UCSD-AML1 (cell line): ENCODE measurements around the gene MCTP2.

Source experiments
- DNase-seq: peaks from one replicate; lab custom pipeline; 2025; ENCODE audit not compliant: unreplicated experiment; lab: John Stamatoyannopoulos, UW

MCTP2 gene

GRCh38 chr15:94230883-94231722 lies at the start of gene MCTP2:
MCTP2 (plus strand) TSS chr15:94231561; CDS start chr15:94298266, 66,705 bp downstream.
- DNase-seq: peak; percentile 93

GRCh38 chr15:94182883-94183282 lies 48.5 kb upstream of the MCTP2 start:
- no peak for DNase-seq

- DNase-seq: no peak
These were observed 45.7 kb upstream of the MCTP2 start for GRCh38 chr15:94185547-94186236.

- no peak for DNase-seq
These were observed 44.5 kb upstream of the MCTP2 start for GRCh38 chr15:94186770-94187331.

- DNase-seq: no peak
These were observed 37.5 kb upstream of the MCTP2 start for GRCh38 chr15:94193906-94194305.

GRCh38 chr15:94196531-94196930 lies 34.8 kb upstream of the MCTP2 start:
- DNase-seq: no peak

GRCh38 chr15:94198633-94199032 lies 32.7 kb upstream of the MCTP2 start:
- no peak for DNase-seq

- no peak for DNase-seq
These were observed 31.6 kb upstream of the MCTP2 start for GRCh38 chr15:94199725-94200124.

GRCh38 chr15:94203306-94203705 lies 28.1 kb upstream of the MCTP2 start:
- DNase-seq: no peak

- DNase-seq: peak; percentile 26
These were observed 26.0 kb upstream of the MCTP2 start for GRCh38 chr15:94205366-94205765.

GRCh38 chr15:94206463-94207167 lies 24.7 kb upstream of the MCTP2 start:
- peak; percentile 46 for DNase-seq

GRCh38 chr15:94212291-94212690 lies 19.1 kb upstream of the MCTP2 start:
- peak; percentile 16 for DNase-seq

GRCh38 chr15:94225616-94226015 lies 5.7 kb upstream of the MCTP2 start:
- DNase-seq: no peak

GRCh38 chr15:94228611-94229010 lies 2.8 kb upstream of the MCTP2 start:
- no peak for DNase-seq

- peak; percentile 13 for DNase-seq
These were observed 1.6 kb upstream of the MCTP2 start for GRCh38 chr15:94229591-94230369.

- no peak for DNase-seq
These were observed 904 bp upstream of the MCTP2 start for GRCh38 chr15:94230431-94230882.

- DNase-seq: peak; percentile 59
These were observed 535 bp downstream of the MCTP2 start for GRCh38 chr15:94231723-94232468.

GRCh38 chr15:94233441-94233840 lies 2.1 kb downstream of the MCTP2 start:
- no peak for DNase-seq

- no peak for DNase-seq
These were observed 2.9 kb downstream of the MCTP2 start for GRCh38 chr15:94234300-94234699.

- no peak for DNase-seq
These were observed 3.7 kb downstream of the MCTP2 start for GRCh38 chr15:94235041-94235440.
